GM18873 (cell line): Measurements from ENCODE around the gene SLC16A10.

Source experiments
- ATAC-seq: cut with Tn5 transposase; IDR thresholded peaks from one replicate; pipeline ENCODE4 v1.9.1; 2021; ENCODE audit warnings: mild to moderate bottlenecking, moderate library complexity, moderate number of reproducible peaks; ENCODE audit not compliant: unreplicated experiment, low FRiP score

Gene SLC16A10

DNA sequence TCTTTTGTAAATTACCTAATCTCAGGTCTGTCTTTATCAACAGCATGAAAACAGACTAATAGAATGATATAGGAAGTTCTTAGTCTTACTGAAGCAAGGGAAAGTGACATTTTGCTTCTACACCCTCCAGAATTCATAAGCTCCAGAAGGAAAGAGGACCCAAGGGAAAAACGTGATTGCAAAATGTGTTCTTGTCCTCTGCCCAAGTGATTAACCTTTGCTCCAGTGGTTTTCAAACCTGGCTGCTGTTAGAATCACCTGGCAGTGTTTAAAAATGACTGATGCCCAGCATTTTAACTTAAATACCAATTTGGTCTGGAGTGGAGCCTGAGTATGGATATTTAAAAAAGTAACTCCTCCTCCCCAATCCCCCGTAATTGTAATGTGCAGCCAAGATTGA lies 191.4 kb downstream of the SLC16A10 start:
- no peak for ATAC-seq

DNA sequence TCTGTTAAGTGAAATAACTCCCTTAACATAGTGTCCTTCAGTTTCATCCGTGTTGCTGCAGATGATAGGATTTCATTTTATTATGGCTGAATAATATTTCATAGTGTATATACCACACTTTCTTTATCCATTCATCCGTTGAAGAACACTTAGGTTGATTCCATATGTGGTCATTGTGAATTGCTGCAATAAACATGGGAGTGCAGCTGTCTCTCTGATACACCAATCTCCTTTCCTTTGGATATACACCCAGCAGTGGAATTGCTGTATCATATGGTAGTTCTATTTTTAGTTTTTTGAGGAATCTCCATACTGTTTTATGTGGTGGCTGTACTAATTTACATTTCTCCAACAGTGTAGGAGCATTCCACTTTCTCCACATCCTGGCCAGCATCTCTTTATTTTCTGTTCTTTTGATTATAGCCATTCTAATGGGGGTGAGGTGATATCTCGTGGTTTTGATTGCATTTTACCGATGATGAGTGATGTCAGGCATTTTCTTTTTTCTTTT lies 193.2 kb downstream of the SLC16A10 start:
- no peak for ATAC-seq
